PC-3 (cell line): ENCODE data around the gene TMEM156. TPM values are rescaled to one million over a fixed set of nuclear protein-coding genes. Genes with fewer than 3 reads are reported as not detected.
A peak's percentile ranks its signal among the peaks of the same experiment; 100 is the strongest.

ENCODE experiments used
- ATAC-seq: fragments of 200-7000 bp; cut with Tn5 transposase; 2 replicates; pipeline ENCODE4 v1.9.1; 2020; ENCODE audit warnings: mild to moderate bottlenecking, moderate library complexity
- BruUV-seq: library from RNA; stranded (reverse); fragments of 400-500 nt; replicated peaks from 2 replicates; lab custom pipeline; 2021; lab: Mats Ljungman, UMichigan
- CTCF ChIA-PET: fragments of 300-600 bp; sonication (Branson Sonifier 250); formaldehyde crosslinking; loops from one replicate; lab custom pipeline; 2022; ENCODE audit warnings: antibody characterized with exemption; lab: Charles Lee
- POLR2A ChIA-PET: fragments of 300-600 bp; sonication (Branson Sonifier 250); formaldehyde crosslinking; loops from one replicate; lab custom pipeline; 2022; ENCODE audit warnings: antibody characterized with exemption; ENCODE audit not compliant: unreplicated experiment; lab: Charles Lee
- DNase-seq: peaks from one replicate; pipeline ENCODE4 v3.0.0-alpha.2; 2015
- H2AFZ ChIP-seq: fragments of 300-600 bp; sonication (generic); 2 replicates; pipeline ENCODE4 v1.6.0; 2016; ENCODE audit warnings: antibody characterized with exemption, low read length
- H3F3A ChIP-seq: fragments of 300-600 bp; sonication (generic); one replicate; pipeline ENCODE4 v1.6.0; 2017; ENCODE audit warnings: antibody characterized with exemption, low read length, control low read depth, mild to moderate bottlenecking; ENCODE audit not compliant: unreplicated experiment
- H3K27ac ChIP-seq: fragments of 300-600 bp; sonication (generic); 2 replicates; pipeline ENCODE4 v1.5.1; 2016; ENCODE audit warnings: mild to moderate bottlenecking, low read length
- H3K27me3 ChIP-seq: fragments of 300-600 bp; sonication (generic); 2 replicates; pipeline ENCODE4 v1.6.1; 2016; ENCODE audit warnings: low read length, mixed read lengths
- H3K36me3 ChIP-seq: fragments of 300-600 bp; sonication (generic); 2 replicates; pipeline ENCODE4 v1.6.1; 2016; ENCODE audit warnings: low read depth, mixed run types, low read length, mixed read lengths
- H3K4me1 ChIP-seq: fragments of 300-600 bp; sonication (generic); 2 replicates; pipeline ENCODE4 v1.5.1; 2016; ENCODE audit warnings: low read length; ENCODE audit not compliant: insufficient read depth
- H3K4me2 ChIP-seq: fragments of 300-600 bp; sonication (generic); 2 replicates; pipeline ENCODE4 v1.6.0; 2016; ENCODE audit warnings: low read length
- H3K4me3 ChIP-seq: fragments of 300-600 bp; sonication (generic); 2 replicates; pipeline ENCODE4 v1.5.1; 2016; ENCODE audit warnings: mild to moderate bottlenecking, low read length, mixed read lengths
- H3K79me2 ChIP-seq: fragments of 300-600 bp; sonication (generic); 2 replicates; pipeline ENCODE4 v1.6.1; 2017; ENCODE audit warnings: low read length, mixed read lengths
- H3K9ac ChIP-seq: fragments of 300-600 bp; sonication (generic); 2 replicates; pipeline ENCODE4 v1.6.0; 2016; ENCODE audit warnings: mild to moderate bottlenecking, low read length
- H3K9me2 ChIP-seq: fragments of 300-600 bp; sonication (generic); replicated peaks from 2 replicates; pipeline ENCODE4 v1.6.1; 2016; ENCODE audit warnings: mixed run types, low read length, mixed read lengths
- H3K9me3 ChIP-seq: fragments of 300-600 bp; sonication (generic); 2 replicates; pipeline ENCODE4 v1.6.1; 2016; ENCODE audit warnings: low read length, mixed read lengths
- H4K20me1 ChIP-seq: fragments of 300-600 bp; sonication (generic); 2 replicates; pipeline ENCODE4 v1.6.1; 2016; ENCODE audit warnings: low read length, mixed read lengths
- CTCF ChIP-seq: fragments of 300-600 bp; sonication (generic); conservative IDR thresholded peaks from 2 replicates; pipeline ENCODE4 v1.5.1; 2017; ENCODE audit warnings: antibody characterized with exemption, low read depth, mild to moderate bottlenecking, low read length
- EZH2 ChIP-seq: fragments of 300-600 bp; sonication (generic); IDR thresholded peaks from one replicate; pipeline ENCODE4 v1.6.1; 2017; ENCODE audit warnings: antibody characterized with exemption, mild to moderate bottlenecking, low read length; ENCODE audit not compliant: unreplicated experiment
- EZH2phosphoT487 ChIP-seq: fragments of 300-600 bp; sonication (generic); IDR thresholded peaks from 2 replicates; pipeline ENCODE4 v1.6.1; 2018; ENCODE audit warnings: mild to moderate bottlenecking, antibody characterized with exemption, low read length, borderline replicate concordance
- intact Hi-C: fragments of 100-400 bp; cut with micrococcal nuclease; formaldehyde crosslinking; loops from 2 replicates; pipeline ENCODE4 v1.9.0; 2023
- total RNA-seq: library from RNA; depleted of rRNA; stranded (reverse); fragments of >200 nt; gene quantifications from 2 replicates; pipeline ENCODE4 v1.2.3, GENCODE V29; 2014

TMEM156 gene
- total RNA-seq, 1 experiment from 2014 or later, result 41.5 TPM

GRCh38 chr4:39046249-39046648, 14.0 kb upstream of the TMEM156 start:
- POLR2A ChIA-PET, result interaction anchor here (0.6 kb wide), 1 partner anchor 469 kb away, joined by 3 read pairs; no protein-coding TSS in a partner anchor
- no peak overlapping the region for H2AFZ ChIP-seq
- peaks cover 46% of the 10 kb centered on the region for H3K4me1 ChIP-seq
- H3K27ac ChIP-seq, result peak overlapping the region; percentile 95
- ATAC-seq, result peak; percentile 5; the same call in 1 of the 2 replicates
- 0 out of 2 replicates have a peak, but pooled peaks cover 4% of the 10 kb centered on the region for H3K36me3 ChIP-seq
- H3K79me2 ChIP-seq, result peaks cover 61% of the 10 kb centered on the region
- CTCF ChIA-PET, result interaction anchor here (1.1 kb wide), 1 partner anchor 58 kb away, joined by 4 read pairs; no protein-coding TSS in a partner anchor
- peaks cover 4% of the 10 kb centered on the region; the same call in 1 of the 2 replicates for H4K20me1 ChIP-seq
- H3K27me3 ChIP-seq, result no peaks in the 10 kb centered on the region
- H3K9ac ChIP-seq, result peak overlapping the region; percentile 87
- intact Hi-C loops, result loop anchor here (2.0 kb wide), 1 partner anchor 89 kb away; no protein-coding TSS in a partner anchor
- DNase-seq, result peak; percentile 74
- no peaks in the 10 kb centered on the region for H3K9me2 ChIP-seq
- H3F3A ChIP-seq, result peaks cover 9% of the 10 kb centered on the region
- H3K9me3 ChIP-seq, result no peaks in the 10 kb centered on the region
- BruUV-seq, result TSS peak; percentile 37
- peak overlapping the region; percentile 88 for H3K4me3 ChIP-seq
- TF ChIP-seq EZH2 (no peak), EZH2phosphoT487 (no peak), CTCF (no peak)
- H3K4me2 ChIP-seq, result peak overlapping the region; percentile 87

- no peak for TF ChIP-seq EZH2
- TF ChIP-seq EZH2phosphoT487, result no peak
- TF ChIP-seq CTCF, result no peak
- Histone ChIP-seq H3K27ac (peak overlapping the region; percentile 95), H3K36me3 (0 out of 2 replicates have a peak, but pooled peaks cover 4% of the 10 kb centered on the region), H3F3A (peaks cover 9% of the 10 kb centered on the region), H3K4me2 (peak overlapping the region; percentile 87), H3K9me3 (no peaks in the 10 kb centered on the region), H3K79me2 (peaks cover 57% of the 10 kb centered on the region), H2AFZ (no peak overlapping the region), H3K9ac (peak overlapping the region; percentile 87), H3K27me3 (no peaks in the 10 kb centered on the region), H3K9me2 (no peaks in the 10 kb centered on the region), H3K4me1 (peaks cover 46% of the 10 kb centered on the region), H3K4me3 (peak overlapping the region; percentile 88), H4K20me1 (0 out of 2 replicates have a peak, but pooled peaks cover 4% of the 10 kb centered on the region)
- ChIA-PET CTCF (interaction anchor here (1.1 kb wide), 1 partner anchor 58 kb away, joined by 4 read pairs; no protein-coding TSS in a partner anchor), POLR2A (interaction anchor here (0.6 to 0.7 kb wide), 2 partner anchors 12 to 469 kb away, joined by 3 to 7 read pairs; no protein-coding TSS in a partner anchor)
- DNase-seq (peak; percentile 22), ATAC-seq (no peak)
- BruUV-seq, result no TSS peak
- intact Hi-C loops, result loop anchor here (2.0 kb wide), 1 partner anchor 89 kb away; no protein-coding TSS in a partner anchor
Observed at GRCh38 chr4:39045827-39046221, 13.6 kb upstream of the TMEM156 start.
